ENCODE results near the gene OGDH. TPM values are rescaled to one million over a fixed set of nuclear protein-coding genes. Genes with fewer than 3 reads are reported as not detected.
"Not testable (repeated sequence)": the region's sequence is repeated elsewhere in the genome, so short reads cannot be mapped to it uniquely, and the experiment has no call there.

Gene OGDH
- total RNA-seq, 1 donor from 2014 or later: 45.0 TPM

DNA sequence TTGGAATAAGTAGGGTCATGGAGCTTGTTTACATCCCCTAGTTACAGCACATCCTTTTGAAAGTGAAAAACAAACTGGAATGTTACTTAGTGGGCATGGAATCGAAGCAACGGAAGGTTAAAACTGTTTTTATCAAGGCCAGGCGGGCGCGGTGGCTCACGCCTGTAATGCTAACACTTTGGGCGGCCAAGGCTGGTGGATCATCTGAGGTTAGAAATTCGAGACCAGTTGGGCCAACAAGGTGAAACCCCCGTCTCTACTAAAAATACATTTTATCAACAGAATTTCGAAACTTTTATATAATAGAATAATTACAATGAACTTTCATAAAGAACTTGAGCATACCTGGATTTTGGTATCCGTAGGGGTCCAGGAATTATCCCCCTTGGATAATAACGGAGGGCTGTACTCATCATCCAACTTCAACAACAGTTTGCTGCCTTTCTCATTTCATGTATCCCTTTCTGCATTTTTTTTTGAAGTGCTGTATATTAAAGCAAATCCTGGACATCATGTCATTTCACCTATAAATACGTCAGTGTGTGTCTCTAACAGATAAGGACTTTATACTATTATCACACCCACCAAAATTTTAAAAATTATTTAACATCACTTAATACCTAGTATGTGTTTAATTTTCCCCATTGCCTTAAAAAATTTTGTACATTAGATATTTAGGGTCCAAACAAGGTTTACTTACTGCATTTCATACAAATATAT is 23.1 kb upstream of the OGDH start:
- Histone ChIP-seq H3K4me3 (ENCODE audit: low read depth, low read length) (peak overlapping the region; percentile 96), H3K36me3 (ENCODE audit: control insufficient read depth, insufficient read depth, low read length) (peaks cover 9% of the 10 kb centered on the region), H3K27me3 (ENCODE audit: control insufficient read depth, insufficient read depth, low read length) (no peaks in the 10 kb centered on the region)
- FAIRE-seq: no peak
- TF ChIP-seq, protein P1, sequence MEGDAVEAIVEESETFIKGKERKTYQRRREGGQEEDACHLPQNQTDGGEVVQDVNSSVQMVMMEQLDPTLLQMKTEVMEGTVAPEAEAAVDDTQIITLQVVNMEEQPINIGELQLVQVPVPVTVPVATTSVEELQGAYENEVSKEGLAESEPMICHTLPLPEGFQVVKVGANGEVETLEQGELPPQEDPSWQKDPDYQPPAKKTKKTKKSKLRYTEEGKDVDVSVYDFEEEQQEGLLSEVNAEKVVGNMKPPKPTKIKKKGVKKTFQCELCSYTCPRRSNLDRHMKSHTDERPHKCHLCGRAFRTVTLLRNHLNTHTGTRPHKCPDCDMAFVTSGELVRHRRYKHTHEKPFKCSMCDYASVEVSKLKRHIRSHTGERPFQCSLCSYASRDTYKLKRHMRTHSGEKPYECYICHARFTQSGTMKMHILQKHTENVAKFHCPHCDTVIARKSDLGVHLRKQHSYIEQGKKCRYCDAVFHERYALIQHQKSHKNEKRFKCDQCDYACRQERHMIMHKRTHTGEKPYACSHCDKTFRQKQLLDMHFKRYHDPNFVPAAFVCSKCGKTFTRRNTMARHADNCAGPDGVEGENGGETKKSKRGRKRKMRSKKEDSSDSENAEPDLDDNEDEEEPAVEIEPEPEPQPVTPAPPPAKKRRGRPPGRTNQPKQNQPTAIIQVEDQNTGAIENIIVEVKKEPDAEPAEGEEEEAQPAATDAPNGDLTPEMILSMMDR (IDR thresholded peaks at IDR 0.05; ENCODE audit: insufficient read depth, low read length, severe bottlenecking): no peak
- DNase-seq (ENCODE audit: low read depth): no peak

DNA sequence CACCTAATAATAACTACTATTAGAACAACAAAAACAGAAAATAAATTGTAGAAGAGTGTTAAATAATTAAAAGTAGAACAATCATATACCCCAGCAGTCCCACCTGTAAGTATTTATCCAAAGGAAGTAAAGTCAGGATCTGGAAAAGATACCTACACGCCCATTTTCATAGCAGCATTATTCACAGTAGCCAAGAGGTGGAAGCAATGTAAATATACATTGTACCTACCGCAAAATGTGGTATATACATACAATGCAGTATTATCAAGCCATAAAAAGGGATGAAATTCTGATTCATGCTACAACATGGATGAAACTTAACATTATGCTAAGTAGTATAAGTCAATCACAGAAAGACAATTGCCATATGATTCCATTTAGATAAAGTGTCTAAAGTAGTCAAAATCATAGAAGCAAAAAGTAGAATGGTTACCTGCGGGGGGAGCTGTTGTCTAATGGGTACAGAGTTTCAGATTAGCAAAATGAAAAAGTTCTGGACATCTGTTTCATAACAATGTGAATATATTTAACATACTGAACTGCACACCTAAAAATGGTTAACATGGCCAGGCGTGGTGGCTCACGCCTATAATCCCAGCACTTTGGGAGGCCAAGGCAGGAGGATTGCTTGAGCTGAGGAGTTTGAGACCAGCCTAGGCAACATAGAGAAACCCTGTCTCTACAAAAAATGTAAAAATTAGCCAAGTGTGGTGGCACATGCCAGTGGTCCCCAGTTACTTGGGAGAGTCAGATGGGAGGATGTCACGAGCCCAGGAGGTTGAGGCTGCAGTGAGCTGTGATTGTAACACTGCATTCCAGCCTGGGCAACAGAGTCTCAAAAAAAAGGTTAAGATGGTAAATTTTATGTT is 18.4 kb upstream of the OGDH start:
- DNase-seq (ENCODE audit: low read depth): peak; percentile 66
- TF ChIP-seq, protein P1 (IDR thresholded peaks at IDR 0.05; ENCODE audit: insufficient read depth, low read length, severe bottlenecking): peak; percentile 58

DNA sequence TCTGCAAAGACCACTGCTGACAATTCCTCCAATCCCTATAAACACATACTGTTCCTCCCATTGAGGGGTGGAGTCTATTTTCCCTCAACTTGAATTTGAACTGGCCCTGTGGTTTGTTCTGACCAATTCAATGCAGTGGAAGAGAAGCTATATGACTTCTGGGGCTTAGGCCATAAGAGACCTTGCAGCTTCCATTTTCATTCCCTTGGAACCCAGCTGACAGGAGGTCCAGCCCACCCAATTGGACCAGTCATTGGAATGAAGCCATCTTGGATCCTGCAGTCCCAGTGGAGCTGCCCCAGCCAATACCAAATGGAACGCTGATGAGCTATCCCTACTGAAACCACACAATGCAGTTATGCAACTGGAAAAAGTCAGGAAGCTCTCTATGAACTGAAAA is 15.5 kb upstream of the OGDH start:
- no peaks in the 10 kb centered on the region for H3K27me3 ChIP-seq (ENCODE audit: control insufficient read depth, insufficient read depth, low read length)
- no peak for DNase-seq (ENCODE audit: low read depth)
- H3K4me3 ChIP-seq (ENCODE audit: low read depth, low read length): no peak overlapping the region
- TF ChIP-seq, protein P1 (IDR thresholded peaks at IDR 0.05; ENCODE audit: insufficient read depth, low read length, severe bottlenecking): no peak
- FAIRE-seq: no peak
- H3K36me3 ChIP-seq (ENCODE audit: control insufficient read depth, insufficient read depth, low read length): no peaks in the 10 kb centered on the region

More for the DNA sequence above, 18.4 kb upstream of the OGDH start:
- no peak overlapping the region for H3K4me3 ChIP-seq (ENCODE audit: low read depth, low read length)
- no peak for FAIRE-seq
- H3K36me3 ChIP-seq (ENCODE audit: control insufficient read depth, insufficient read depth, low read length): no peaks in the 10 kb centered on the region
- no peaks in the 10 kb centered on the region for H3K27me3 ChIP-seq (ENCODE audit: control insufficient read depth, insufficient read depth, low read length)

- no peak overlapping the region for H3K4me3 ChIP-seq (ENCODE audit: low read depth, low read length)
- FAIRE-seq (no peak), DNase-seq (ENCODE audit: low read depth) (no peak)
- TF ChIP-seq, protein P1 (IDR thresholded peaks at IDR 0.05; ENCODE audit: insufficient read depth, low read length, severe bottlenecking): no peak
- H3K27me3 ChIP-seq (ENCODE audit: control insufficient read depth, insufficient read depth, low read length): no peaks in the 10 kb centered on the region
- H3K36me3 ChIP-seq (ENCODE audit: control insufficient read depth, insufficient read depth, low read length): no peaks in the 10 kb centered on the region
Observed at GRCh38 chr7:44595934-44596635, 10.3 kb upstream of the OGDH start.

- not testable (repeated sequence) for FAIRE-seq; H3K4me3 ChIP-seq (ENCODE audit: low read depth, low read length); H3K36me3 ChIP-seq (ENCODE audit: control insufficient read depth, insufficient read depth, low read length); H3K27me3 ChIP-seq (ENCODE audit: control insufficient read depth, insufficient read depth, low read length); DNase-seq (ENCODE audit: low read depth)
Observed at GRCh38 chr7:44597181-44597580, 9.2 kb upstream of the OGDH start.

- no peak for FAIRE-seq
- Histone ChIP-seq H3K36me3 (ENCODE audit: control insufficient read depth, insufficient read depth, low read length) (no peaks in the 10 kb centered on the region), H3K4me3 (ENCODE audit: low read depth, low read length) (no peak overlapping the region), H3K27me3 (ENCODE audit: control insufficient read depth, insufficient read depth, low read length) (no peaks in the 10 kb centered on the region)
- DNase-seq (ENCODE audit: low read depth): no peak
- TF ChIP-seq, protein P1 (IDR thresholded peaks at IDR 0.05; ENCODE audit: insufficient read depth, low read length, severe bottlenecking): no peak
Observed at GRCh38 chr7:44599222-44599621, 7.2 kb upstream of the OGDH start.

Data from bronchial epithelial cell (primary cell).